ENCODE results near the gene CHD5. TPM values are rescaled to one million over a fixed set of nuclear protein-coding genes. Genes with fewer than 3 reads are reported as not detected.

The CHD5 gene
- total RNA-seq, 4 donors from 2014 or later: 0.14 to 1.6 (median 1.2) TPM

DNA sequence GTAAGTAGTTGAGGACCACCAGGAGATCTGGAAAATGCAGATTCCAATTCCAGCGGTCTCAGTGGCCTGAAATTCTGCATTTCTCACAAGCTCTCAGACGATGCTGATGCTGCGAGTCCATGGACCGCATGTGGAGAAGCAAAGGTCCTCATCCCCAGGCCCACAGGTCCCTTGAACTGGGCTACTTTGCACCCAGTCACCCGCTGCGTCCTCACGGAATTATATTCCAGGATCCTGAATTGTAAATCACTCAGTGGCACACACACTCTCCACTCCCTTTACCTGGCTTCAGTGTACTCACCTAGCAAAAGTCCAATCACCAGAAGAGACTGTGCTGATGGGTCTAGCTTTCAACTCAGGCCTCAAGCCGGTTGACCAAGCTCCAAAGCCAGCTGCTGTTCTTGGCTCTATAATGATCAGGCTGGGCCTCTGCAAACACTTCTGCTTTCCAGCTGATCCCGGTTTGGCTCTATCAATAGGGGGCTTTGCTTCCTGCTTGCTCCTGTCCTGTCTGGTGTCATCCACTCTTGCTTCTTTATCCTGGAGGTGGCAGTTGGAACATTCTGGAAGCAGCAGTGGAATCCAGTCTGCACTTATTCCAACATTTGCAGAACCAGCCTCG lies 20.2 kb upstream of the CHD5 start:
- H3K27me3 ChIP-seq: no peaks in the 10 kb centered on the region
- intact Hi-C loops (cut with DNase I; ENCODE audit: low total_unique reads): no loop called here
- H3K9me3 ChIP-seq: no peaks in the 10 kb centered on the region
- 71 to 83% methylated on average over 1 to 10 of the region's 10 CpGs for WGBS, 2 donors (ENCODE audit: low coverage in 1 of 2)
- H3K4me3 ChIP-seq: peak overlapping the region in 3 of 4 donors; percentile 93 to 99 (median 94)
- in situ Hi-C loops (cut with MboI; ENCODE audit: low pct_ligation_motif_present in 1 of 4, low pct_unique_long_range_greater_than_20kb in 1 of 4, low sequenced_read_pairs in 3 of 4): no loop called here
- H3K36me3 ChIP-seq: peaks cover 0 to 18% (median 7%) of the 10 kb centered on the region in 4 donors
- no peak for DNase-seq
- no peak for TF ChIP-seq POLR2A (IDR thresholded peaks at IDR 0.05)
- no peak for TF ChIP-seq POLR2AphosphoS5 (IDR thresholded peaks at IDR 0.05)
- TF ChIP-seq CTCF (IDR thresholded peaks at IDR 0.05): no peak
- no peak for TF ChIP-seq EP300 (IDR thresholded peaks at IDR 0.05; ENCODE audit: low read depth)
- peak overlapping the region; percentile 81 to 89 (median 88) for H3K27ac ChIP-seq
- peaks cover 13 to 39% (median 26%) of the 10 kb centered on the region in 4 donors for H3K4me1 ChIP-seq

GRCh38 chr1:6199298-6200187 lies 19.4 kb upstream of the CHD5 start, which contains the start of gene RPL22:
Gene RPL22, minus strand, starts transcription at chr1:6199595. Its CDS starts 22 bp downstream, at chr1:6199573.
- intact Hi-C loops (cut with DNase I; ENCODE audit: low total_unique reads): no loop called here
- in situ Hi-C loops (cut with MboI; ENCODE audit: low pct_ligation_motif_present in 1 of 4, low pct_unique_long_range_greater_than_20kb in 1 of 4, low sequenced_read_pairs in 3 of 4): no loop called here
- peak within 1 kb of the TSS; percentile 81 to 89 (median 88) for H3K27ac ChIP-seq
- TF ChIP-seq POLR2AphosphoS5 (IDR thresholded peaks at IDR 0.05): peak; percentile 86 to 93 (median 92)
- no peak for TF ChIP-seq CTCF (IDR thresholded peaks at IDR 0.05)
- TF ChIP-seq EP300 (IDR thresholded peaks at IDR 0.05; ENCODE audit: low read depth): no peak
- TF ChIP-seq POLR2A (IDR thresholded peaks at IDR 0.05): peak; percentile 75
- H3K9me3 ChIP-seq: no peaks in the 10 kb centered on the region
- peak within 1 kb of the TSS; percentile 87 to 99 (median 94) for H3K4me3 ChIP-seq
- DNase-seq: peak; percentile 99
- H3K27me3 ChIP-seq: no peaks in the 10 kb centered on the region
- peaks cover 0 to 24% (median 11%) of the 10 kb centered on the region in 4 donors for H3K36me3 ChIP-seq
- 3 to 10% methylated on average over 2 to 50 of the region's 53 CpGs for WGBS, 2 donors (ENCODE audit: low coverage in 1 of 2)
- H3K4me1 ChIP-seq: peaks cover 13 to 32% (median 19%) of the 10 kb centered on the region in 4 donors

GRCh38 chr1:6198646-6199297 lies 18.7 kb upstream of the CHD5 start:
- intact Hi-C loops (cut with DNase I; ENCODE audit: low total_unique reads) (no loop called here), in situ Hi-C loops (cut with MboI; ENCODE audit: low pct_ligation_motif_present in 1 of 4, low pct_unique_long_range_greater_than_20kb in 1 of 4, low sequenced_read_pairs in 3 of 4) (no loop called here)
- Histone ChIP-seq H3K4me3 (peak overlapping the region; percentile 87 to 99 (median 94)), H3K9me3 (no peaks in the 10 kb centered on the region), H3K27me3 (no peaks in the 10 kb centered on the region), H3K36me3 (peaks cover 0 to 32% (median 15%) of the 10 kb centered on the region in 4 donors), H3K27ac (peak overlapping the region; percentile 81 to 89 (median 88)), H3K4me1 (peaks cover 13 to 30% (median 19%) of the 10 kb centered on the region in 4 donors)
- no peak for DNase-seq
- 0% methylated on average over 2 to 28 of the region's 31 CpGs for WGBS, 2 donors (ENCODE audit: low coverage in 1 of 2)
- TF ChIP-seq EP300 (IDR thresholded peaks at IDR 0.05; ENCODE audit: low read depth): no peak
- TF ChIP-seq POLR2A (IDR thresholded peaks at IDR 0.05): no peak
- no peak for TF ChIP-seq POLR2AphosphoS5 (IDR thresholded peaks at IDR 0.05)
- TF ChIP-seq CTCF (IDR thresholded peaks at IDR 0.05): no peak
